Peyer's patch (tissue), 4 donors: ENCODE results near the gene MAPK8.

ENCODE experiments used
- POLR2A ChIP-seq, 2 donors: fragments of 450-650 bp; IDR thresholded peaks; one replicate each; pipeline ENCODE4 v1.5.1; 2017; ENCODE audit warnings: antibody characterized with exemption in 2 of 2, mild to moderate bottlenecking in 2 of 2, moderate library complexity in 2 of 2
- TF ChIP-seq, protein P1 (sequence below), 6 experiments: fragments of 450-650 bp in 4 of 6; fragments of 200-600 bp in 2 of 6; sonication (generic) in 1 of 6; IDR thresholded peaks; one replicate each; pipeline ENCODE4 v1.5.1; 2017 to 2019; ENCODE audit warnings: antibody characterized with exemption in 6 of 6, mild to moderate bottlenecking in 3 of 6, moderate library complexity in 1 of 6

GRCh38 chr10:48343921-48344598 is 37.6 kb downstream of the MAPK8 start:
- TF ChIP-seq, protein P1, sequence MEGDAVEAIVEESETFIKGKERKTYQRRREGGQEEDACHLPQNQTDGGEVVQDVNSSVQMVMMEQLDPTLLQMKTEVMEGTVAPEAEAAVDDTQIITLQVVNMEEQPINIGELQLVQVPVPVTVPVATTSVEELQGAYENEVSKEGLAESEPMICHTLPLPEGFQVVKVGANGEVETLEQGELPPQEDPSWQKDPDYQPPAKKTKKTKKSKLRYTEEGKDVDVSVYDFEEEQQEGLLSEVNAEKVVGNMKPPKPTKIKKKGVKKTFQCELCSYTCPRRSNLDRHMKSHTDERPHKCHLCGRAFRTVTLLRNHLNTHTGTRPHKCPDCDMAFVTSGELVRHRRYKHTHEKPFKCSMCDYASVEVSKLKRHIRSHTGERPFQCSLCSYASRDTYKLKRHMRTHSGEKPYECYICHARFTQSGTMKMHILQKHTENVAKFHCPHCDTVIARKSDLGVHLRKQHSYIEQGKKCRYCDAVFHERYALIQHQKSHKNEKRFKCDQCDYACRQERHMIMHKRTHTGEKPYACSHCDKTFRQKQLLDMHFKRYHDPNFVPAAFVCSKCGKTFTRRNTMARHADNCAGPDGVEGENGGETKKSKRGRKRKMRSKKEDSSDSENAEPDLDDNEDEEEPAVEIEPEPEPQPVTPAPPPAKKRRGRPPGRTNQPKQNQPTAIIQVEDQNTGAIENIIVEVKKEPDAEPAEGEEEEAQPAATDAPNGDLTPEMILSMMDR (IDR thresholded peaks at IDR 0.05) = no peak
- no peak for TF ChIP-seq POLR2A (IDR thresholded peaks at IDR 0.05)
